Measurements from ENCODE around the gene UBP1.

UBP1 gene

GRCh38 chr3:33440328-33441224 is at the start of gene UBP1:
Gene UBP1, minus strand, starts transcription at chr3:33440405. Its CDS starts 557 bp downstream, at chr3:33439848.
- TF ChIP-seq CTCF (IDR thresholded peaks at IDR 0.05; ENCODE audit: low read depth, low read length): no peak
- peak within 1 kb of the TSS; percentile 93 for H3K4me3 ChIP-seq (ENCODE audit: low read depth, low read length)

GRCh38 chr3:33488683-33489082 is 48.5 kb upstream of the UBP1 start:
- no peak overlapping the region for H3K4me3 ChIP-seq (ENCODE audit: low read depth, low read length)
- no peak for TF ChIP-seq CTCF (IDR thresholded peaks at IDR 0.05; ENCODE audit: low read depth, low read length)

GRCh38 chr3:33488246-33488645 is 48.0 kb upstream of the UBP1 start:
- no peak overlapping the region for H3K4me3 ChIP-seq (ENCODE audit: low read depth, low read length)
- no peak for TF ChIP-seq CTCF (IDR thresholded peaks at IDR 0.05; ENCODE audit: low read depth, low read length)

DNA sequence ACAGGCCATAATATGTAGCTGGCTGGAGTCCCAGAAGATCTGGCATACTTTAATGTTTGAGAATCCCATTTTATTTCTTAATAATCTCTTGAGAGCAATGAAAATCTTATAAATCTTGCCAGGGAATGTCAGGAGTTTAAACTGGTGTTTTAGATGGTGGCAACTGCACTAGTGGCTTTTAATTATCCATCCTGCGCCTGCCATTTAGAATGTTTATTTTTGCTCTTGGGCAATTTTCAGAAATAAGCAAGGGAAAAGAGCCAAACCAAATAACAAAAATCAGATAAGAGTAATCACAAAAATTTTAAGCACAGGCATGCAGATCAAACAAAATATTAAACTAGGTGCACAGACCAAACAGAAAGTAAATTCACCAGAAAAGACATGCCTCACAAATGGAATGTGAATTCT is 41.9 kb upstream of the UBP1 start:
- no peak overlapping the region for H3K4me3 ChIP-seq (ENCODE audit: low read depth, low read length)
- TF ChIP-seq CTCF (IDR thresholded peaks at IDR 0.05; ENCODE audit: low read depth, low read length): no peak

GRCh38 chr3:33474896-33475295 is 34.7 kb upstream of the UBP1 start:
- H3K4me3 ChIP-seq (ENCODE audit: low read depth, low read length): no peak overlapping the region
- TF ChIP-seq CTCF (IDR thresholded peaks at IDR 0.05; ENCODE audit: low read depth, low read length): no peak

DNA sequence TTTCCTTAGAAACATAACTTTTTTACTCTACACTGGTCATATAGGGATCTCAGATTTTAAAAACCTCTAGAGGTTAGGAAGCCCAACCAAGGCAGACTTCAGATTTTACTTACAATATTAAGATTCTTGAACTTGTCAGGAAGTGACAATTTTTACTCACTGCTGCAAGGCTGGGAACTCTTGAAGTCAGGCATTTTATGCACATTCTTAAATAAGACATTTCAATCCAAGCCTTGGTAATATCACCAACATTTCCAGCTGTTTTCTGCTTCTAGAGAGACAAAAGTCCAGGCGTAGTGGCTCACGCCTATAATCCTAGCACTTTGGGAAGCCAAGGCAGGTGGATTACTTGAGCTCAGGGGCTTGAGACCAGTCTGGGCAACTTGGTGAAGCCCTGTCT is 33.6 kb upstream of the UBP1 start:
- no peak for TF ChIP-seq CTCF (IDR thresholded peaks at IDR 0.05; ENCODE audit: low read depth, low read length)
- H3K4me3 ChIP-seq (ENCODE audit: low read depth, low read length): no peak overlapping the region

- H3K4me3 ChIP-seq (ENCODE audit: low read depth, low read length): no peak overlapping the region
- no peak for TF ChIP-seq CTCF (IDR thresholded peaks at IDR 0.05; ENCODE audit: low read depth, low read length)
These were observed 27.6 kb upstream of the UBP1 start for GRCh38 chr3:33467786-33468185.
